H9 (cell line): Measurements from ENCODE around the gene FANCE. TPM values are rescaled to one million over a fixed set of nuclear protein-coding genes. Genes with fewer than 3 reads are reported as not detected.
A peak's percentile ranks its signal among the peaks of the same experiment; 100 is the strongest.

Experiments
- DNase-seq: peaks from one replicate; pipeline ENCODE4 v3.0.0-alpha.2; 2017
- H2AFZ ChIP-seq: one replicate; pipeline ENCODE4 v1.6.1; 2013; ENCODE audit warnings: mild to moderate bottlenecking, low read length, control low read depth, moderate library complexity
- H2AK5ac ChIP-seq: 2 replicates; pipeline ENCODE4 v1.6.1; 2013; ENCODE audit warnings: low read length, control low read depth, mixed read lengths; ENCODE audit not compliant: insufficient read length
- H2BK120ac ChIP-seq: one replicate; pipeline ENCODE4 v1.6.1; 2013; ENCODE audit warnings: low read depth, mild to moderate bottlenecking, low read length, control low read depth, inconsistent platforms; ENCODE audit not compliant: poor library complexity, severe bottlenecking
- H2BK12ac ChIP-seq: 2 replicates; pipeline ENCODE4 v1.6.1; 2013; ENCODE audit warnings: low read length, control low read depth, mixed read lengths, low read depth; ENCODE audit not compliant: insufficient read length
- H2BK15ac ChIP-seq: 2 replicates; pipeline ENCODE4 v1.6.1; 2013; ENCODE audit warnings: low read depth, low read length, control low read depth
- H2BK20ac ChIP-seq: one replicate; pipeline ENCODE4 v1.6.1; 2013; ENCODE audit warnings: low read depth, mild to moderate bottlenecking, low read length, control low read depth, inconsistent platforms; ENCODE audit not compliant: poor library complexity, severe bottlenecking
- H2BK5ac ChIP-seq: 2 replicates; pipeline ENCODE4 v1.6.1; 2013; ENCODE audit warnings: low read length, control low read depth, mixed read lengths; ENCODE audit not compliant: insufficient read length
- H3K14ac ChIP-seq: 2 replicates; pipeline ENCODE4 v1.6.1; 2013; ENCODE audit warnings: low read length, control low read depth; ENCODE audit not compliant: insufficient read depth
- H3K18ac ChIP-seq: 2 replicates; pipeline ENCODE4 v1.6.1; 2013; ENCODE audit warnings: low read depth, mild to moderate bottlenecking, mixed read lengths, low read length, control low read depth; ENCODE audit not compliant: insufficient read length
- H3K23ac ChIP-seq: 2 replicates; pipeline ENCODE4 v1.6.1; 2013; ENCODE audit warnings: low read length, control low read depth, mixed read lengths, low read depth; ENCODE audit not compliant: insufficient read length
- H3K23me2 ChIP-seq: 2 replicates; pipeline ENCODE4 v1.6.1; 2013; ENCODE audit warnings: low read depth, mild to moderate bottlenecking, mixed read lengths, low read length, control low read depth; ENCODE audit not compliant: insufficient read length, poor library complexity, severe bottlenecking
- H3K27ac ChIP-seq: 2 replicates; pipeline ENCODE4 v1.5.1; 2013; ENCODE audit warnings: low read length, control low read depth, mixed read lengths, low read depth; ENCODE audit not compliant: insufficient read length
- H3K27me3 ChIP-seq: 2 replicates; pipeline ENCODE4 v1.6.1; 2013; ENCODE audit warnings: low read length, control low read depth, inconsistent platforms; ENCODE audit not compliant: insufficient read depth
- H3K4ac ChIP-seq: 2 replicates; pipeline ENCODE4 v1.6.1; 2013; ENCODE audit warnings: low read depth, mild to moderate bottlenecking, control low read depth, inconsistent platforms, low read length, moderate library complexity
- H3K4me1 ChIP-seq: 2 replicates; pipeline ENCODE4 v1.6.1; 2013; ENCODE audit warnings: low read length, control low read depth, inconsistent platforms; ENCODE audit not compliant: insufficient read depth
- H3K4me2 ChIP-seq: 2 replicates; pipeline ENCODE4 v1.6.1; 2013; ENCODE audit warnings: low read length, control low read depth, mixed read lengths; ENCODE audit not compliant: insufficient read length, insufficient read depth
- H3K56ac ChIP-seq: 2 replicates; pipeline ENCODE4 v1.6.1; 2013; ENCODE audit warnings: low read depth, mild to moderate bottlenecking, mixed read lengths, low read length, control low read depth; ENCODE audit not compliant: insufficient read length
- H3K79me1 ChIP-seq: 2 replicates; pipeline ENCODE4 v1.6.1; 2013; ENCODE audit warnings: low read depth, mild to moderate bottlenecking, moderate library complexity, low read length, control low read depth, inconsistent platforms; ENCODE audit not compliant: insufficient read depth, poor library complexity, severe bottlenecking
- H3K79me2 ChIP-seq: 2 replicates; pipeline ENCODE4 v1.6.1; 2013; ENCODE audit warnings: low read length, control low read depth, inconsistent platforms; ENCODE audit not compliant: insufficient read depth
- H3K9ac ChIP-seq: 2 replicates; pipeline ENCODE4 v1.6.1; 2013; ENCODE audit warnings: low read length, control low read depth, mixed read lengths; ENCODE audit not compliant: insufficient read length; ENCODE audit errors: extremely low read depth
- H3K9me3 ChIP-seq: one replicate; pipeline ENCODE4 v1.6.1; 2013; ENCODE audit warnings: low read depth, low read length, inconsistent platforms; ENCODE audit not compliant: control insufficient read depth
- H3T11ph ChIP-seq: one replicate; pipeline ENCODE4 v1.6.1; 2013; ENCODE audit warnings: mild to moderate bottlenecking, low read length, control low read depth, inconsistent platforms
- H4K20me1 ChIP-seq: one replicate; pipeline ENCODE4 v1.6.1; 2013; ENCODE audit not compliant: control insufficient read depth, insufficient read length, insufficient read depth
- H4K5ac ChIP-seq: 2 replicates; pipeline ENCODE4 v1.6.1; 2013; ENCODE audit warnings: low read depth, mild to moderate bottlenecking, mixed read lengths, low read length, control low read depth; ENCODE audit not compliant: insufficient read length
- H4K8ac ChIP-seq: replicated peaks from 2 replicates; pipeline ENCODE4 v1.6.1; 2013; ENCODE audit warnings: low read length, control low read depth, mixed read lengths, low read depth; ENCODE audit not compliant: insufficient read length
- H4K91ac ChIP-seq: 2 replicates; pipeline ENCODE4 v1.6.1; 2013; ENCODE audit warnings: low read depth, mild to moderate bottlenecking, moderate library complexity, mixed read lengths, low read length, control low read depth; ENCODE audit not compliant: insufficient read length
- H3K27ac Mint-ChIP-seq, 3 experiments: 2 replicates in 2 of 3; 3 replicates in 1 of 3; pipeline ENCODE4 v1.8.0; 2020 to 2021; ENCODE audit warnings: mixed read lengths in 3 of 3, mild to moderate bottlenecking in 1 of 3, moderate library complexity in 1 of 3
- H3K27me3 Mint-ChIP-seq: 2 replicates; pipeline ENCODE4 v1.8.0; 2021; ENCODE audit warnings: low read depth, mild to moderate bottlenecking, moderate library complexity, mixed read lengths
- H3K36me3 Mint-ChIP-seq, 3 experiments: 2 replicates in 2 of 3; 3 replicates in 1 of 3; pipeline ENCODE4 v1.8.0; 2020 to 2021; ENCODE audit warnings: low read depth in 3 of 3, mixed read lengths in 3 of 3; ENCODE audit not compliant: insufficient read depth in 1 of 3
- H3K4me1 Mint-ChIP-seq, 2 experiments: 2 replicates each; pipeline ENCODE4 v1.8.0; 2020; ENCODE audit warnings: mixed read lengths in 2 of 2
- H3K4me3 Mint-ChIP-seq, 2 experiments: 2 replicates in 1 of 2; 3 replicates in 1 of 2; pipeline ENCODE4 v1.8.0; 2020 to 2021; ENCODE audit warnings: mild to moderate bottlenecking in 2 of 2, mixed read lengths in 2 of 2, moderate library complexity in 1 of 2
- H3K9me3 Mint-ChIP-seq, 2 experiments: 2 replicates in 1 of 2; 3 replicates in 1 of 2; pipeline ENCODE4 v1.8.0; 2020; ENCODE audit warnings: mild to moderate bottlenecking in 2 of 2, mixed read lengths in 2 of 2, moderate library complexity in 1 of 2
- CTCF ChIP-seq: fragments of 200-600 bp; sonication (generic); conservative IDR thresholded peaks from 3 replicates; pipeline ENCODE4 v1.8.0; 2021; ENCODE audit warnings: antibody characterized with exemption, mild to moderate bottlenecking
- WGBS: extraction: QIAGEN DNeasy Blood & Tissue Kit; methylation state at CpG from one replicate; pipeline ENCODE4 v1.1.7; 2013; ENCODE audit warnings: missing lambda C conversion rate, low lambda C conversion rate, mixed read lengths; ENCODE audit not compliant: insufficient read length; ENCODE audit errors: extremely low coverage; 5-methylcytosine and 5-hydroxymethylcytosine counted together
- total RNA-seq: library from RNA; stranded (reverse); gene quantifications from 2 replicates; pipeline ENCODE4 v1.2.1, GENCODE V29; 2021

Gene FANCE
- total RNA-seq, 1 experiment from 2014 or later, result 8.4 TPM

- Histone ChIP-seq H3K4me2 (no peak overlapping the region), H2AFZ (no peak overlapping the region), H3T11ph (no peak overlapping the region), H4K91ac (no peak overlapping the region), H3K14ac (no peak overlapping the region), H4K8ac (no peak overlapping the region), H3K9ac (no peak overlapping the region), H3K79me1 (no peaks in the 10 kb centered on the region), H2BK12ac (no peak overlapping the region), H3K79me2 (no peaks in the 10 kb centered on the region), H3K27ac (no peak overlapping the region), H3K9me3 (no peaks in the 10 kb centered on the region), H3K4me1 (no peaks in the 10 kb centered on the region), H2BK5ac (no peak overlapping the region), H2BK20ac (no peak overlapping the region), H3K56ac (no peak overlapping the region), H4K20me1 (no peaks in the 10 kb centered on the region), H3K23me2 (no peaks in the 10 kb centered on the region), H2AK5ac (no peak overlapping the region), H2BK15ac (no peak overlapping the region), H3K4ac (no peak overlapping the region), H4K5ac (no peak overlapping the region), H3K18ac (no peak overlapping the region), H3K27me3 (no peaks in the 10 kb centered on the region), H2BK120ac (no peak overlapping the region), H3K23ac (no peak overlapping the region)
- H3K27ac Mint-ChIP-seq, result no peak overlapping the region
- H3K9me3 Mint-ChIP-seq, result no peaks in the 10 kb centered on the region
- peaks cover 3 to 16% of the 10 kb centered on the region in 2 experiments for H3K4me1 Mint-ChIP-seq
- WGBS, result no CpG with 5 or more reads among the region's 3 CpGs
- H3K27me3 Mint-ChIP-seq, result 0 out of 2 replicates have a peak, but pooled peaks cover 2% of the 10 kb centered on the region
- TF ChIP-seq CTCF, result no peak
- H3K4me3 Mint-ChIP-seq, result no peak overlapping the region; a peak in 1 of 5 replicates
- H3K36me3 Mint-ChIP-seq, result no peaks in the 10 kb centered on the region
- DNase-seq, result peak; percentile 68
These were observed 12.8 kb upstream of the FANCE start for GRCh38 chr6:35439308-35439707.
